K562 (cell line): ENCODE data around the gene STIL. TPM values are rescaled to one million over a fixed set of nuclear protein-coding genes. Genes with fewer than 3 reads are reported as not detected.

ENCODE experiments used
- GATAD2B ChIP-seq: fragments of 450-650 bp; IDR thresholded peaks from 2 replicates; pipeline ENCODE4 v1.6.1; 2017; ENCODE audit warnings: mild to moderate bottlenecking, borderline replicate concordance
- KDM5B ChIP-seq: fragments of 200-600 bp; sonication (generic); IDR thresholded peaks from 2 replicates; pipeline ENCODE4 v1.6.1; 2012; ENCODE audit warnings: low read depth, mild to moderate bottlenecking, moderate library complexity, low read length, control low read depth, inconsistent platforms; ENCODE audit not compliant: insufficient replicate concordance
- LARP7 ChIP-seq: fragments of 450-650 bp; IDR thresholded peaks from 2 replicates; pipeline ENCODE4 v1.6.1; 2016
- MCM3 ChIP-seq: fragments of 450-650 bp; IDR thresholded peaks from 2 replicates; pipeline ENCODE4 v1.6.1; 2016
- NBN ChIP-seq: fragments of 450-650 bp; IDR thresholded peaks from 2 replicates; pipeline ENCODE4 v1.6.1; 2016; ENCODE audit warnings: low read depth, mild to moderate bottlenecking
- PHTF2 ChIP-seq: fragments of 250-450 bp; sonication (Bioruptor Pico); IDR thresholded peaks from 2 replicates; pipeline ENCODE4 v1.5.0; 2021; ENCODE audit warnings: mild to moderate bottlenecking
- TAF1 ChIP-seq: IDR thresholded peaks from 2 replicates; pipeline ENCODE4 v1.6.1; 2011; ENCODE audit warnings: mild to moderate bottlenecking, low read length, moderate library complexity; ENCODE audit not compliant: insufficient read depth, control insufficient read depth, severe bottlenecking; ENCODE audit errors: extremely low read depth
- TOE1 ChIP-seq, 2 experiments: fragments of 450-650 bp in 1 of 2; sonication (generic) in 1 of 2; formaldehyde crosslinking in 1 of 2; IDR thresholded peaks; 2 replicates each; pipeline versions ENCODE4 v1.7.1 to v1.8.0; 2016 to 2022; ENCODE audit warnings: borderline replicate concordance in 2 of 2, mild to moderate bottlenecking in 2 of 2, antibody characterized with exemption in 1 of 2, inconsistent platforms in 1 of 2, low read depth in 1 of 2, missing genetic modification reagents in 1 of 2, moderate library complexity in 1 of 2
- ZEB2 ChIP-seq: fragments of 450-650 bp; IDR thresholded peaks from 2 replicates; pipeline ENCODE4 v1.6.1; 2016
- ZNF57 ChIP-seq: fragments of 450-650 bp; formaldehyde crosslinking; IDR thresholded peaks from 2 replicates; pipeline ENCODE4 v1.4.0; 2020; ENCODE audit warnings: mild to moderate bottlenecking, moderate library complexity
- polyA plus RNA-seq, 8 experiments: library from polyadenylated mRNA; depleted of rRNA in 4 of 8; stranded (reverse) in 5 of 8; unstranded in 3 of 8; fragments of >200 nt; fragmentation: Nextera tagmentation in 2 of 8; fragmentation: Illumina TruSeq in 1 of 8; extraction: Ambion mirVana in 2 of 8; extraction: Trizol in 1 of 8; gene quantifications; 2 replicates each; pipeline versions ENCODE4 v1.2.1 to v1.2.3, GENCODE V29; 2011 to 2014; ENCODE audit warnings: inconsistent platforms in 1 of 8, missing spikeins in 1 of 8
- total RNA-seq, 7 experiments: library from RNA; depleted of rRNA in 6 of 7; stranded (reverse); fragments of >200 nt in 6 of 7; fragmentation: Illumina TruSeq in 2 of 7; extraction: Trizol in 2 of 7; gene quantifications; 2 replicates each; pipeline versions ENCODE4 v1.2.1 to v1.2.3, GENCODE V29; 2011 to 2021; ENCODE audit warnings: low replicate concordance in 1 of 7
- TF ChIP-seq, protein P1 (sequence below): fragments of 450-650 bp; IDR thresholded peaks from 2 replicates; pipeline ENCODE4 v1.6.1; 2017; ENCODE audit warnings: antibody characterized with exemption
- TF ChIP-seq, protein P2 (sequence below): sonication (generic); formaldehyde crosslinking; IDR thresholded peaks from 2 replicates; pipeline ENCODE4 v1.8.0; 2022; ENCODE audit warnings: mild to moderate bottlenecking, missing genetic modification reagents
- TF ChIP-seq, protein P3 (sequence below): sonication (generic); formaldehyde crosslinking; IDR thresholded peaks from 2 replicates; pipeline ENCODE4 v1.8.1; 2023; ENCODE audit warnings: missing genetic modification reagents, mild to moderate bottlenecking, borderline replicate concordance
- TF ChIP-seq, protein P4 (sequence below), 2 experiments: fragments of 450-650 bp; conservative IDR thresholded peaks; 2 replicates each; pipeline ENCODE4 v1.6.1; 2017; ENCODE audit warnings: mild to moderate bottlenecking in 2 of 2, moderate library complexity in 2 of 2

STIL gene
- total and polyA plus RNA-seq, 9 of the 15 experiments (the other 6 are each of a cell fraction or from before 2014, with no cell fraction given): 10.5 to 77.4 (median 39.6) TPM

DNA sequence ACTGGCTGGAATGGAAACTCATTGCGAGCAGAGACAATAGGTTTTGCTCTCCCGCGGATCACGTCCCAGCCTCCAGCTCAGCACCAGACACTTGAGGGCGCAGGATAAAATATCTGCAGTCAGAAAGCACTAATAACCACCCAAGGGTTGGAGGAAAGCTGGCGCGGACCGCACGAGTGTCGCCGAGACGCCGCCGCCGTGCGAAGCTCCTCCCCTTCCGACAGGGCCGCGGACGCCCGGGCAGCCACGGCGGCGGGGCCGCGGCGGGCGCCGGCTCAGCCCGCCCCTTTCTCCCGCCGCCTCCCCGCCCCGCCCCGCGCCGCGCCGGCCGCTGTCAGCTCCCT, 19.6 kb upstream of the STIL start, which contains the start of gene CMPK1 (continued):
- TF ChIP-seq, protein P1, sequence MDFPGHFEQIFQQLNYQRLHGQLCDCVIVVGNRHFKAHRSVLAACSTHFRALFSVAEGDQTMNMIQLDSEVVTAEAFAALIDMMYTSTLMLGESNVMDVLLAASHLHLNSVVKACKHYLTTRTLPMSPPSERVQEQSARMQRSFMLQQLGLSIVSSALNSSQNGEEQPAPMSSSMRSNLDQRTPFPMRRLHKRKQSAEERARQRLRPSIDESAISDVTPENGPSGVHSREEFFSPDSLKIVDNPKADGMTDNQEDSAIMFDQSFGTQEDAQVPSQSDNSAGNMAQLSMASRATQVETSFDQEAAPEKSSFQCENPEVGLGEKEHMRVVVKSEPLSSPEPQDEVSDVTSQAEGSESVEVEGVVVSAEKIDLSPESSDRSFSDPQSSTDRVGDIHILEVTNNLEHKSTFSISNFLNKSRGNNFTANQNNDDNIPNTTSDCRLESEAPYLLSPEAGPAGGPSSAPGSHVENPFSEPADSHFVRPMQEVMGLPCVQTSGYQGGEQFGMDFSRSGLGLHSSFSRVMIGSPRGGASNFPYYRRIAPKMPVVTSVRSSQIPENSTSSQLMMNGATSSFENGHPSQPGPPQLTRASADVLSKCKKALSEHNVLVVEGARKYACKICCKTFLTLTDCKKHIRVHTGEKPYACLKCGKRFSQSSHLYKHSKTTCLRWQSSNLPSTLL: peak; percentile 60; the same call in 1 of the 2 replicates
- TF ChIP-seq, protein P2, sequence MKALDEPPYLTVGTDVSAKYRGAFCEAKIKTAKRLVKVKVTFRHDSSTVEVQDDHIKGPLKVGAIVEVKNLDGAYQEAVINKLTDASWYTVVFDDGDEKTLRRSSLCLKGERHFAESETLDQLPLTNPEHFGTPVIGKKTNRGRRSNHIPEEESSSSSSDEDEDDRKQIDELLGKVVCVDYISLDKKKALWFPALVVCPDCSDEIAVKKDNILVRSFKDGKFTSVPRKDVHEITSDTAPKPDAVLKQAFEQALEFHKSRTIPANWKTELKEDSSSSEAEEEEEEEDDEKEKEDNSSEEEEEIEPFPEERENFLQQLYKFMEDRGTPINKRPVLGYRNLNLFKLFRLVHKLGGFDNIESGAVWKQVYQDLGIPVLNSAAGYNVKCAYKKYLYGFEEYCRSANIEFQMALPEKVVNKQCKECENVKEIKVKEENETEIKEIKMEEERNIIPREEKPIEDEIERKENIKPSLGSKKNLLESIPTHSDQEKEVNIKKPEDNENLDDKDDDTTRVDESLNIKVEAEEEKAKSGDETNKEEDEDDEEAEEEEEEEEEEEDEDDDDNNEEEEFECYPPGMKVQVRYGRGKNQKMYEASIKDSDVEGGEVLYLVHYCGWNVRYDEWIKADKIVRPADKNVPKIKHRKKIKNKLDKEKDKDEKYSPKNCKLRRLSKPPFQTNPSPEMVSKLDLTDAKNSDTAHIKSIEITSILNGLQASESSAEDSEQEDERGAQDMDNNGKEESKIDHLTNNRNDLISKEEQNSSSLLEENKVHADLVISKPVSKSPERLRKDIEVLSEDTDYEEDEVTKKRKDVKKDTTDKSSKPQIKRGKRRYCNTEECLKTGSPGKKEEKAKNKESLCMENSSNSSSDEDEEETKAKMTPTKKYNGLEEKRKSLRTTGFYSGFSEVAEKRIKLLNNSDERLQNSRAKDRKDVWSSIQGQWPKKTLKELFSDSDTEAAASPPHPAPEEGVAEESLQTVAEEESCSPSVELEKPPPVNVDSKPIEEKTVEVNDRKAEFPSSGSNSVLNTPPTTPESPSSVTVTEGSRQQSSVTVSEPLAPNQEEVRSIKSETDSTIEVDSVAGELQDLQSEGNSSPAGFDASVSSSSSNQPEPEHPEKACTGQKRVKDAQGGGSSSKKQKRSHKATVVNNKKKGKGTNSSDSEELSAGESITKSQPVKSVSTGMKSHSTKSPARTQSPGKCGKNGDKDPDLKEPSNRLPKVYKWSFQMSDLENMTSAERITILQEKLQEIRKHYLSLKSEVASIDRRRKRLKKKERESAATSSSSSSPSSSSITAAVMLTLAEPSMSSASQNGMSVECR (CRISPR knock-in tag): peak; percentile 43; the same call in 1 of the 2 replicates
- TF ChIP-seq ZEB2 (no peak), PHTF2 (CRISPR knock-in tag) (no peak), KDM5B (peak; percentile 84), ZNF57 (no peak), LARP7 (0 out of 2 replicates have a peak, but pooled peaks have one; percentile 2), MCM3 (no peak), GATAD2B (0 out of 2 replicates have a peak, but pooled peaks have one; percentile 36), TAF1 (peak; percentile 82), NBN (peak; percentile 82), TOE1 (IDR thresholded peaks at IDR 0.05; ENCODE audit: borderline replicate concordance) (no peak), TOE1 (CRISPR knock-in tag; IDR thresholded peaks at IDR 0.05; ENCODE audit: borderline replicate concordance, low read depth) (0 out of 2 replicates have a peak, but pooled peaks have one; percentile 23)
- TF ChIP-seq, protein P3, sequence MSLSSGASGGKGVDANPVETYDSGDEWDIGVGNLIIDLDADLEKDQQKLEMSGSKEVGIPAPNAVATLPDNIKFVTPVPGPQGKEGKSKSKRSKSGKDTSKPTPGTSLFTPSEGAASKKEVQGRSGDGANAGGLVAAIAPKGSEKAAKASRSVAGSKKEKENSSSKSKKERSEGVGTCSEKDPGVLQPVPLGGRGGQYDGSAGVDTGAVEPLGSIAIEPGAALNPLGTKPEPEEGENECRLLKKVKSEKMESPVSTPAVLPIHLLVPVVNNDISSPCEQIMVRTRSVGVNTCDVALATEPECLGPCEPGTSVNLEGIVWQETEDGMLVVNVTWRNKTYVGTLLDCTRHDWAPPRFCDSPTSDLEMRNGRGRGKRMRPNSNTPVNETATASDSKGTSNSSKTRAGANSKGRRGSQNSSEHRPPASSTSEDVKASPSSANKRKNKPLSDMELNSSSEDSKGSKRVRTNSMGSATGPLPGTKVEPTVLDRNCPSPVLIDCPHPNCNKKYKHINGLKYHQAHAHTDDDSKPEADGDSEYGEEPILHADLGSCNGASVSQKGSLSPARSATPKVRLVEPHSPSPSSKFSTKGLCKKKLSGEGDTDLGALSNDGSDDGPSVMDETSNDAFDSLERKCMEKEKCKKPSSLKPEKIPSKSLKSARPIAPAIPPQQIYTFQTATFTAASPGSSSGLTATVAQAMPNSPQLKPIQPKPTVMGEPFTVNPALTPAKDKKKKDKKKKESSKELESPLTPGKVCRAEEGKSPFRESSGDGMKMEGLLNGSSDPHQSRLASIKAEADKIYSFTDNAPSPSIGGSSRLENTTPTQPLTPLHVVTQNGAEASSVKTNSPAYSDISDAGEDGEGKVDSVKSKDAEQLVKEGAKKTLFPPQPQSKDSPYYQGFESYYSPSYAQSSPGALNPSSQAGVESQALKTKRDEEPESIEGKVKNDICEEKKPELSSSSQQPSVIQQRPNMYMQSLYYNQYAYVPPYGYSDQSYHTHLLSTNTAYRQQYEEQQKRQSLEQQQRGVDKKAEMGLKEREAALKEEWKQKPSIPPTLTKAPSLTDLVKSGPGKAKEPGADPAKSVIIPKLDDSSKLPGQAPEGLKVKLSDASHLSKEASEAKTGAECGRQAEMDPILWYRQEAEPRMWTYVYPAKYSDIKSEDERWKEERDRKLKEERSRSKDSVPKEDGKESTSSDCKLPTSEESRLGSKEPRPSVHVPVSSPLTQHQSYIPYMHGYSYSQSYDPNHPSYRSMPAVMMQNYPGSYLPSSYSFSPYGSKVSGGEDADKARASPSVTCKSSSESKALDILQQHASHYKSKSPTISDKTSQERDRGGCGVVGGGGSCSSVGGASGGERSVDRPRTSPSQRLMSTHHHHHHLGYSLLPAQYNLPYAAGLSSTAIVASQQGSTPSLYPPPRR (CRISPR knock-in tag): 0 out of 2 replicates have a peak, but pooled peaks have one; percentile 40
- TF ChIP-seq, protein P4, sequence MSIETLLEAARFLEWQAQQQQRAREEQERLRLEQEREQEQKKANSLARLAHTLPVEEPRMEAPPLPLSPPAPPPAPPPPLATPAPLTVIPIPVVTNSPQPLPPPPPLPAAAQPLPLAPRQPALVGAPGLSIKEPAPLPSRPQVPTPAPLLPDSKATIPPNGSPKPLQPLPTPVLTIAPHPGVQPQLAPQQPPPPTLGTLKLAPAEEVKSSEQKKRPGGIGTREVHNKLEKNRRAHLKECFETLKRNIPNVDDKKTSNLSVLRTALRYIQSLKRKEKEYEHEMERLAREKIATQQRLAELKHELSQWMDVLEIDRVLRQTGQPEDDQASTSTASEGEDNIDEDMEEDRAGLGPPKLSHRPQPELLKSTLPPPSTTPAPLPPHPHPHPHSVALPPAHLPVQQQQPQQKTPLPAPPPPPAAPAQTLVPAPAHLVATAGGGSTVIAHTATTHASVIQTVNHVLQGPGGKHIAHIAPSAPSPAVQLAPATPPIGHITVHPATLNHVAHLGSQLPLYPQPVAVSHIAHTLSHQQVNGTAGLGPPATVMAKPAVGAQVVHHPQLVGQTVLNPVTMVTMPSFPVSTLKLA (conservative IDR thresholded peaks at IDR 0.05): peak; percentile 33 to 62; a peak in 3 of 4 replicates
